Head of caudate nucleus (tissue), 42 donors: ENCODE results near the gene FOXF1.

Source experiments
- DNase-seq, 42 donors: peaks; one replicate each; pipeline versions ENCODE4 v3.0.0 to v3.0.0-alpha.2; 2020 to 2021; ENCODE audit warnings: mixed read lengths in 7 of 42
- intact Hi-C: fragments of 100-400 bp; cut with DNase I; formaldehyde crosslinking; loops from one replicate; pipeline ENCODE4 v1.15.0; 2022

Gene FOXF1

DNA sequence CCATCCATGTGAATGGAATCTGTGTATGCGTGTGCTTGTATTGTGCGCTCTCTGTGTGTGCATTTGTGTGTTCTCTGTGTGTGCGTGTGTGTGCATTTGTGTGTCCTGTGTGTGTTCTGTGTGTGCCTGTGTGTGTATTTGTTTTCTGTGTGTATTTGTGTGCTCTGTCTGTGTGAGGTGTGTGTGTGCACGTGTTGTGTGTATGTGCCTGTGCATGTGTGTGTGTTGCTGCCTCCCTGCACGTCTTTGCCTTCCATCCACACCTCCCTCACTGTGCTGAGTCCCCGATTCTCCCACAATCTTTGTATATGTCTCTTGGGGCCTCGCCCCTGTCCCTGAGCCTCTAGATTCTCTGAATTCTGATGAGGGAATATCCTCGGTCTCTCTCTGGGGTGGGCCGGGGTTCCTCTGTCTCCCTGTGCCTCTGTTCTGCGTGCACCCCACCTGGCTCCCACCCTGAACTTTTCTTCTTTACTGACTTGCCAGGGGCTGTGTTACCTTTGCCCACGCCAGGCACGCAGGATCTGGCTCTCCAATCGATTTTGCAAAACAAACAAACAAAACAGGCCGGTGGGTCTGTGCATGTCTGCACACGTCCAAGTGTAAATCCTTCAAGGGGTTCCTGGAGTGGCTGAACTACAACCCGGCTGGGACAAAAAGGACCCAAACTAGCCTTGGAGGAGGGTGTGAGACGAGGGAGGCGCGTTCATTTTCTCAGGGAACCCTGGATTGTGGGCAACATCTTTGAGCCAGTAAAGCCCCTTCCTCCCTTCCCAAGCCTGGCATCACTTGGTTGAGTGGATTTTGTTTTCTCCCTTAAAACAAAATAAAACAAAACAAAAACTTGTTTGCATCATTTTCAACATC, 8.1 kb upstream of the FOXF1 start:
- intact Hi-C loops = no loop called here
- DNase-seq = no peak

DNA sequence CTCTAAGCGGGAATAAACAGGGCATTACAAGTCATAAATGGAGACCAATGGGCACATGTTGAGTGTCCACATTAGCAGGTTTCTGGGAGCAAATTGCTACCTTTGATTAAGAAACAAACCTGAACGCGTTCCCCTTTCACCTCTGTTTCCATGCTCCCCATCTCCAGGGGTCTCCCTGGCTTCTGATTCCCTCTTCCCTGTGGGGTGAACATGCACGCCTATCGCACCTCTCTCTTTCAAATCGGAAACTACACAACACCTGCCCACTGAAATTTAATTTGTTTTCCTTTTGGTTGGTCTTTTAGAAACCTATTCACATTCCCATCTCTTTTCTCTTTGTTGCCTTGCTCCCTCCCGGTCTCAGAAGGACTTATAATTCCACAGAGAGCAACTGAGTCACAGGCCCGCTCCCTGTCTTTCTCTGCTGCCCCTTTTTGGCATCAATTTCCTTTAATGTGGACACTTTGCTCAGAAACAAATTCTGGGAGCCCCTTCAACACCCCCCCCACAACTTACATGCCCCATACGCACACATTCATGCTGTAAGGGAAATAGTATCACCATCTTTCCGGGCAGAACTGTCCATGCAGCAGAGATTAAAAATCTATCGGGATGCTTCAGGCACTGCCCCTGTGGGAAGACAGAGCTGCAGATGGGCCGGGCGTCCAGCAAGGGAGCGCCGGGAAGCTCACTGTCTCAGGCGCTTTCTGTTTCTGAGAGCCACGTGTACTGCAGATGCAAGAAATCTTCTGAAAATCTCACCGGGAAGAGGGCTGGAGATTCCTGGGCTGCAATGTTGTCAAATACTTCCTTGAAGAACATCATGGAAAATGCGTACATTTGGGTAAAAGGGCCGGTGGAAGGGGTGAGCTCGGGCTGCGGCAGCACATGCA, 7.2 kb upstream of the FOXF1 start:
- intact Hi-C loops = no loop called here
- no peak for DNase-seq

DNA sequence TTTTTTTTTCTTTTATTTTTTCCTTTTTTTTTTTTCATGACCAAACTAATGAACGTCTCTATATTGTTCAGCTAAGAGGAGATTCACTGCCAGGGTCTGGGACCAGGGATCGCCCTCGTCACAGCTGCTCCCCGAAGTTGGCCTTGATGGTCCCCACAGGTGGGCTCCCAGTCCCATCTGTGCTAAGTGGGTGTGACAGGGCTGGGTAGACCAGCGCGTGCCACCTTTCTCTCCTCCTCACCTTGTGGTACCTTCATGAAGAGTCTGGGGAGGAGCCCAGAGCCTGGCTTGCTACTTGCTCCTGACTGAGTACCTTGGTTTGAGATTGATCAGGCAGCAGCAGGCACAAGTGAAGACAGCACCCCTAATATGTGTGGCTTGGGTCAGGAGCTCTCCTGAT, 6.5 kb upstream of the FOXF1 start:
- intact Hi-C loops = no loop called here
- no peak for DNase-seq

DNA sequence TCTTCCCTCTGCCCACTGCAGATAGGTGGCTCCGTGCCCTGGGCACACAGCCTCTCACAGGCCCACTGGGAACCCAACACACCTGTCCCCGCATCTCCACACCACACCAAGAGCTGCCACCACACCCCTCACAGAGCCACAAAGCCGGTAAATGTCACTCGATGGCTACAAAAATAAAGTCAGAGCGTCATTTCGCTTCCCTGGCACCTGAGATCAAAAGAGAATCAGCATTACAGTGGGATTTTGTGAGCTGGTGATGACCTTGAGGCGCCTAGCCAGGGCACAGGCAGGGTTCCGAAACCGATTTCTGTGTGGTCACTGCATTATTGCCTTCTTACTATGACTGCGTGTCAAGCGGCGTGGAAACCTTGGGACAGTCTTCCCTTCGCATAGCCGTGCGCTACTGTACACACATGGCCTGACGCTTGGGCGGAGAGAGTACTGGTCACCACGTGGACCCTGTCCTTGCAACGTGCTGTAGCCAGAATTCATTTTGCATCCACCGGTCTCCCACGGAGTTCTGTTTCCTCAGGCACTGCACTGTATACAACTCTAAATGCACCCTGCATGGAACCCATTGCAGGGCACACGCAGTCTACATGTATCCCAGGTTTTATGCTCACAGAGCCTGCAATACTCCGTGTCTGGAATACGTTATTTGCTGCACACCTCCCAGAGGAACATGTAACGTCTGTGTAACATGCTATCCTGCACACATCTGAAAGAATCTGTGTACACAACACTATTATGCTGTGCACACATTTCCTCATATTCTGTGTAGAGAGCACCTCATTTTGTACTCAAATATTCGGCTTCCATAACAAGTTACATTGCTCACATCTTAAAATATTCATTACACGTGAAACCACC, 5.8 kb upstream of the FOXF1 start:
- intact Hi-C loops = no loop called here
- DNase-seq = no peak

DNA sequence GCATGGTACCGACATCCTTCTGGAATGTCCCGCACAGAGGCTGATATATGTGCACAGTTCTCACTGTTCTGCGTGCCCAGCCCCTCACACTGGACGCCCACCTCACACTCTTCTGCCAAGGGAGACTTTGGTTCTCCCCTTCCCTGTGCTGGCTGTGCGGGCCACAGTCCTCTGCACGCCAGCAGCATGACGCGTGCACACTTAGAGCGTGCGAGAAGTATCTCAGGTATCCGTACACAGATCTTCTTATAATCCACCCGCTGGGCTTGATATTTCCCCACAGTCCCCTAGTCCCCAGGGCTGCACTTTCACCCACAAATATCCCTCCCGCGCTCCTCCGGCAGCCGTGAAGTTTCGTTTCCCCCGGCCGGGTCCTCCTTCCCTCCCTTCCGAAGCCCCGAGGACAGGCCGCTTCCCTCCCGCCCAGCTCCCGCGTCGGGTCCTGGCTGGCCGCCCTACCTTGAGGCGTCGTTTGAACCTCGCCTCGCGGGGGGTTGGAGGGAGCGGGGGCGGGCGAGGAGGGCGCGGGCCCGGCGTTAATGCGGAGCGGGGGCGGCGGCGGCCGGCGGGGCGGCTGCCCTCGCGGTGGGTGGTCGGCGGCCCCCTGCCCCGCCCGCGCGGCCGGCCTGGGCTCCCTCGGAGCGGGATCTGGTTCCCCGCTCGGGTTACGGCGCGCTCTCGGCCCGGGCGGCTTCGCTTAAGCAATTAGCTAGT, 5.0 kb upstream of the FOXF1 start:
- intact Hi-C loops = no loop called here
- DNase-seq = no peak

DNA sequence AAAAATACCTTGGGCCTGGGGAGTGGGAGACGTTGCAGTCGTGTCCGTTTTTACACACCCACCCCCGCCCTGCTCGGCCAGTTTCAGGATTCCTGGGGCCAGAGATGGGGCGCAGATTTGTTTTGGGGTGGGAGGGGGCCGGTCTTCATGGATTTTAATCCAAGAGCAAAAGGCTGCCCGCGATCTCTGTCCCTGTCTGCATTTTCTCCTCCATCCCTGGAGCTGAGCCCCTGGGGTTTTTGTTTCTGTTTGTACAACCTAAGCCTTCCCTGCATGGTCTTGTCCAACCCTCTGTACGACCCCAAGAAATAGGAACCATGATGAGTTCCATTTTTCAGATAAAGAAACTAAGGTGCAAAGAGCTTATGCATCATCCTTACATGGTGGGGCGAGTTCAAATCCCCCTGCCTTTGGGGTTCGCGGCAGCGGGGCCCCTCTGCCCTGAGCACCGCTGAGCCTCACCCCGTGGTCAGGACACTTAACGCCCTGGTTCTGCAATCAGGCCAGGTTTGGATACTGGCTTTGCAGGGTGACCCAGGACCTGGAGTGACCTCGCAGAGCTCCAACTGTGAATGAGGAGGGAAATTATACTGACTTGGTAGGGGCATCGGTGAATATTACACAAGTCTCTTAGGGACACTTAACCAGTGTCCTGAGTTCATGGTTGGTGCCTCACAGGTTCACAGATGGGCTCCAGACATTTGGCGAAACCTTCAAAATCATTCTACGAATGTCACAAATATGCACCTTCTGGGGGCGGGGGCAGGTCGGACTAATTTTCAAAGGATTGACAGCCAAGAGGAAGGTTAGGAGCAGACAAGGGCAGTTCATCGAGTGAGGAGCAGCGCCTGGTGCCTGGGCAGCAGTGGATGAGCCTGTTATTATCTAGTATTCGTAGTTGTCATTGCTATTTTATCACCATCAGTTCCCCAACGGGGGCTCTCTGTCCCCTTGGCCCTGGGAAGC, 4.1 kb upstream of the FOXF1 start:
- DNase-seq = no peak
- intact Hi-C loops = no loop called here

DNA sequence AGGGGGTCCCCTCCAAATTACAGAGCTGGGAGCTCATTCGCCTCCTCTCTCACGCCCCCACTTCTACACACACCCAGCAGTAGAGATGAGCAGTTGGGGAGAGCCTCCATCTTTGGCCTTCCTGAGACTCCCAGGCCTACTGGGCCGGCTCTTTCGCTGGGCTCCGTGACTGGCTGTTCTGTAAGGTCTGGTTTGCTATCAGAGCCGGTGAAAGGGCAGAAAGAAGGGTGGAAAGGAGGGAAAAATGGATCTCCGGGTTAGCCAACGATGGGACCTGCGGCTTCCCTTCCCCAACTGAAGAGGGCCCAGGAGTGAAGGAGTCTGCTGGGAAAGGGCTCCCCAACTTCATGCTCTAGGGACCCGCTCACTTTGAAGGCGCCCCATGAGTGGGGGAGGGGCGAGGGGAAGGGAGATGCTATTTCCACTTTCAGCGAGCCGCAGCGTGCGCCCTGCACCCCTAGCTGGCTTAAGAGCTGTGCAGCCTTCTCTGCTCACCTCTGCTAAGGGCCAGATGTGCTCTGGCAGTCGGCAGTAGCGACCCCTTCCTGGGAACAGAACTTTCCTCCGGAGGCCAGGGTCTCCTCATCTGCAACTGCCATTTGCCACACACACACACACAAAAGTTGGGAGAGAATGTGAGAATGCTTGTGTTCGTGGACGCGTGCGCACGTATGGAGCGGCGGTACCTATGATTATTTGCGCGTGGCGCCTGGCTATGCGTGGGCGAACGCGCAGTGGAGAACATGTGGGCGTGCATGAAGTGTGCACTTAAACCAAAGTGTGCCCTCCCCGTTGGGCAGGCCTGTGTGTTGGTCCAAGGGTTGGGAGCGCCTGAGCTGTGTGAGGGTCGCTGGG, 2.9 kb upstream of the FOXF1 start:
- intact Hi-C loops = no loop called here
- DNase-seq = no peak

DNA sequence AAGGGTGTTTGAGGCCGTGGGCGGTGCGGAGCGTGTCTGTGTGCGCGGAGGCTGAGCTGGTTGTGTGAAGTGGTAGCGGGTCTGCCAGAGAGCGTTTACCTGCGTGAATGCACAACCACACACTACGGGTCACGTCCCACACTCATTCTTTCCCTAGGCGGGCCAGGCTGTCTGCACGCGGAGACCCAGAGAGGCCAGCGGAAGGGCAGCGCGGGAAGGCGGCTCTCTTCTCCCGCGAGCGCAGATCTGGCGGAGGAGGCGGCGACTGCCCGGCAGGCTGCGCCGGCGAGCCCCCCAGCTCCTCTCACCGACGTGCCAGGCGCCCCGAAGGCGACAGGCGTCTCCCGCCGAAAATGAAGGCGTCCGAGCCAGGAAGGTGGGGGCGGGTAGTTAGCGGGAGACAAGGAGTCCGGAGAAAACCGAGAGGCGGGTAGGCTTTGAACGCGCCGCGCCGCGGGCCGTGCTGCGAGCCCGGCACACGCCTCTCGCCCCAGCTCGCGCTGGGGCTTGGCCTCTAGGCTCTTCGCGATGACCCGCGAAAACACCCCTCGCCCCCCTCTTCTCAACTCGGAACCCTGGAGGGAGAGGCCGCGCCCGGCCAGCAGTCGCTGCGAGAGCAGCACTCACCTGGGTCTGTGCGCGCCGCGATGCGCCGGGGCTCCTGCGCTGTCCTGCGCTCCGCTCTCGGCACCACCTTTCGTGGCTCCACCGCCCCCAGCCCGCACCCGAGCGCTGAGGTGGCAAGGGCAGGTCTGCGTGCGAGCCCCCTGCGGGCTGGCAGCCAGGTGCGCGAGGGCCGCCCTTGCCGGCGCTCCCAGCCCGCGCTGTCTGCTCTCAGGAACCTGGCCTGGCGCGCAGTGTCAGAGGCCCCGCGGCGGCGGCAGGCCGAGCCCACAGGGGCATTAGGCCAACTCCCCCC, 2.0 kb upstream of the FOXF1 start:
- intact Hi-C loops = no loop called here
- DNase-seq = no peak

DNA sequence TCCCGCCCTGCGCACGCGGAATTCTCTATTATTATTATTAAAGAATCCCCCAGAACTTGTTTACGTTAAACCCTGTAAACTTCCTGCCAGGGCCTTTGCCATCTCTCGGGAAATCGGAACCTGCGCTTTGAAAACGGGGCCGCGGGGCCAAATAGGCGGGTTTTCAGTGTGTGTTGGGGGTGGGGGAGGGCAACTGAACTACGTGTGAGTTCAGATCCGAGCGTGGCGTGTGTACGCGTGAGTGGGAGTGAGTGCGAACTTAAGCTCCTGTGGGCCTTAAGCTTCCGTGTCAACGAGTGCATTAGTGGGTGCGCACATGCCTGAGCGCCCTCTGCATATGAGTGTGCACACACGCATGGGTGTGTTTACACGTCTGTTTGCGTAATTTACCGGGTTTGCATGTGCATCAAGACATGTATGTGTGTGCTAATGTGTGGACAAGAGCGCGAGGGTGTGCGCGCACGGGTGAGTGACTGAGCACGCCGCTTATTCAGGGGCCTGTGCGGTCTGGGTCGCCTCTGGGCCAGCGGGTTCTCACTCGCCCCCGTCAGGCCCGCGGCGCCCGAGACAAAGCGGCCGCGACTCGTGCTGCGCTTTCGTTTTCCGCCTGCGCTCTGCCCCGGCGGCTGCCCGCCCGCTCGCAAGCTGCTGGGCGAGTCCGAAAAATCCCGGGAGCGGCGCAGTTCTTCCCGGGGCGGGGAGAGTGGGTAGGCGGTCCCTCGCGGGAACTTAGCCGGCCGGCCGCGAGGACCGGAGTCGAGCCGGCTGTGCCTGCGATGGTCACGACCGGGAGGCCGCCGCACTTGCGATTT, 1.2 kb upstream of the FOXF1 start:
- intact Hi-C loops = no loop called here
- DNase-seq = no peak

DNA sequence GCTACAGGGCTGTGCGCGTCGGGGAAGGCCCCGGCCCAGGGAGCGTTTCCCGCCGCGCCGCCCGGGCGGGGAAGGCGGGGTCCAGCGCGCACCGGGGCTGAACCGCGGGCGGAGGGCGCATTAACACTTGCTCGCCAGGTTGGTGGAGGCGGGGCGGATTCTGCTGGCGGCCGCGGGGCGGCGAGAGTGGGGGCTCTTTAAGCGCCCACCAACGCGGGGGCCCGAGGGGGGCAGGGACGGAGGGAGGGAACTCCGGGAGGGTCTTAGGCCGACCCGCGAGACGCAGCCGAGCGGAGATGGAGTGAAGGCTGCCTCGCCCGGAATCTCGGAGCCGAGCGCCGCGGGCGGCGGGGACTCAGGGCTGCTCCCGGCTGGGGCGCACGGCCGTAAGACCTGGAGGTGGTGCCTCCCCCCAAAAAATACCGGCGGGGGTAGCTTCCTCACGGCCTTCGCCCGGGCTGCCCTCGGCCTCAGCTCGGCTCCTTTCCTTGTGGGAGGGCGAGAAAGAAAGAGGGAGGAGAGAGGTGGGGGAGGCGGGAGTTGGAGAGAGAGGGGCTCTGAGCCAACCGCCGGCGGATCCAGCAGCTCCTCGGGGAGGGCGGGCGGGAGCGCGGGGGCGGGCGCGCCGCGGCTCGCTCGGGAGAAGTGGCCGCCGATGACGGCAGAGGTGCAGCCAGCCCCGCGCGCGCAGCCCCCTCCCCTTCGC, 415 bp upstream of the FOXF1 start:
- intact Hi-C loops = no loop called here
- DNase-seq = no peak

DNA sequence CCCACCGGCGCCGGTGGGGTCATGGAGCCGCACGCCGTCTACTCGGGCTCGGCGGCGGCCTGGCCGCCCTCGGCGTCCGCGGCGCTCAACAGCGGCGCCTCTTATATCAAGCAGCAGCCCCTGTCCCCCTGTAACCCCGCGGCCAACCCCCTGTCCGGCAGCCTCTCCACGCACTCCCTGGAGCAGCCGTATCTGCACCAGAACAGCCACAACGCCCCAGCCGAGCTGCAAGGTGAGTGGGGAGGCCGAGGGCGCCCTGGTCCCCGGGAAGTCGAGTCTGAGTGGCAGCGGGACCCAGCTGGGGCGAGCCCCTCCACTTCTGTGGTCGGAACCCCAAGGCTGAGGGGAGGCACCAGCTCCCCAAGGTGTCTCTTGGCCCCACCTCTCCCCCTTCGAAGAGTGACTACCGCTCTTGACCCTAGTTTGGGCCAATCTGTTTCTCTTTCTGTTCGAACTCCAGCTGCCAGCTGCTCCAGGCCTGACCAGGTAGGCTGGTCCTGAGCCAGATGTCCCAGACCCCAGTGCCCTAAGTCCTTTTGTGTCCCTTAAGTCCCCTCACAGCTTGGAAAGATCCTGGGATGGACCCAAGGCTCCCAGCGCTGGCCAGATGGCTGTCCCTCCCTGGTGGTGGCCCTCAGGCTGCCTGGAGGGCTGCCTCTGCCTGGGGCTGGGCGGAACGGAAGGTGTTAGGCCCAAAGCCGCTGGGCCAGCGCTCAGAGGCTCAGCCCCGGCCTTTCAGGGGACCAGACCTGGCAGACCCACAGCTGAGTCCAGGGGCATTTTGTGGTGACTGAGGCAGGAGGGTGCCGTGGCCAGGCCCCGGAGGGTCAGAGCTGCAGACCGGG, 1.2 kb downstream of the FOXF1 start:
- intact Hi-C loops = no loop called here
- DNase-seq = no peak

DNA sequence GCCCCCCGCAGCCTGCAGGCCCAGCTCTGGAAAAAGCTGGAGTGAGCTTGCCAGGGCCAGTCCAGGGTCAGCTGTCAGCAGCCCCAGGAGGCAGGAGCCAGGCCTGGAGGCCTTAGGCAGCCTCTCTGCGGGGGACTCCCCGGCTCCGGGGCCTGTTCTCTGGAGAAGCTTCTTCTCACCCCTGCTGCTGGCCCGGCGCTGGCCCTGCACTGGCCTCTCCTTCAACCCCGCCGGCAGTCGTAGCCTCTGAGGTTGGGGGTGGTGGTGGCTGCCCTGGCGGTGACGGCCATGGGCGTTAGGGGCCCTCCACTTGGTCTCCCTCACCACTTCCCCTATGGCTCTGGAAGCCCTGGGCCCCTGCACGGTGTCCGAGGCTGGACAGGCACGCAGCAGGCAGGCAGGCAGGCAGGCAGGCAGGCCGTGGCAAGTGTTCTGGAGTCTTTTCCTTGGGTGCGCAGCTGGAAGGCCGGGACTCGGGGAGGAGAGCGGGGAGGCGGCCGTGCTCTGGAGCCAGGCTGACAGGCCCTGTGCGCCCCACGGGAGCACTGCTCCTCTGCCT, 2.1 kb downstream of the FOXF1 start:
- no peak for DNase-seq
- intact Hi-C loops = no loop called here

DNA sequence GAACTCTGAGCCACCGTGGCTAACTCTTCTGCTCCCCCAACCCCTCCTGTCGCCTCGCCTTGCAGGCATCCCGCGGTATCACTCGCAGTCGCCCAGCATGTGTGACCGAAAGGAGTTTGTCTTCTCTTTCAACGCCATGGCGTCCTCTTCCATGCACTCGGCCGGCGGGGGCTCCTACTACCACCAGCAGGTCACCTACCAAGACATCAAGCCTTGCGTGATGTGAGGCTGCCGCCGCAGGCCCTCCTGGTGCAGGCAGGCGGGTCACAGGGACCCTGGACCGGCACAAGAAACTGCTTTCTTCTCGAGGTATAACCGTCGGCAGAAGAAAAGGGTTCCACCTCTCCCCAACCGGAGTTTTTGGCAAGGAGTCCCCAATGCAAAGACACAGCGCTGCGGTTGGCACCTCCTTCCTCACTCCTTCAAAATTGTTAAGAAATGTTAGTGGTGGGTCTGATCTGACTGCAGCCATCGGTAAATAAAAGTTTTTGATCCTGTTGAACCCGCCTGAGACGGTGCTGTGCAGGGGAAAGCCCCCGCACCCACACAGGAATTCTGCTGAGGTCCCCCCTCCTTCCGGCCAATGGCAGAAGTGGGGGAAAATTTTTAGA, 2.6 kb downstream of the FOXF1 start:
- intact Hi-C loops = no loop called here
- DNase-seq = no peak
